ENCODE data around the gene TSPAN18. TPM values are rescaled to one million over a fixed set of nuclear protein-coding genes. Genes with fewer than 3 reads are reported as not detected.

TSPAN18 gene
- total and polyA plus RNA-seq, 2 of the 8 experiments (the other 6 are each of a cell fraction or from before 2014, with no cell fraction given) = 5.2 to 10.2 TPM

DNA sequence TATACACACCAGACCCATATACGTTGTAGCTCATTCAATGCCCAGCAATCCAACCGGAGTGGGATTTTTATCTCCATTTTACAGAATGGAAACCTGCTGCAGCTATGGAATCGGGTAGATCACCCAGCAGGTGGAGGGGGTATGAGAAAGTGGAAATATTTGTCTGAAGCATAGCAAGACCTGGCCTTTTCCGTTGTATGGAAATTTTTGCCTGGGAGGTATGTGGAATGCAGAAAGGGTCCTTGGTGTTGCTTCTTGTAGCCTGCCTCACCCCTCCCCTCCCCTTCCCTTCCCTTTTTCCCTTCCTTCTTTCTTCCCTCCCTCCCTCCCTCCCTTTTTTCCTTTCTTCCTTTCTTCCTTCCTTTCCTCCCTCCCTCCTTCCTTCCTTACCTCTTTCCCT, 15.2 kb downstream of the TSPAN18 start:
- no peak overlapping the region for H3K27ac ChIP-seq (ENCODE audit: low read depth, low read length)
- H3K56ac ChIP-seq (replicated peaks; ENCODE audit: insufficient read length, low read depth, low read length) = no peak overlapping the region
- no peaks in the 10 kb centered on the region for H4K20me1 ChIP-seq (replicated peaks in 1 of 2; ENCODE audit: control insufficient read depth in 1 of 2, insufficient read depth in 2 of 2, low read length in 2 of 2)
- FAIRE-seq = no peak
- no peaks in the 10 kb centered on the region for H3K36me3 ChIP-seq (ENCODE audit: control insufficient read depth in 2 of 4, insufficient read depth in 4 of 4, low read length in 3 of 4)
- 0 out of 2 replicates have a peak overlapping the region, but pooled peaks have one; percentile 43 for H2AK5ac ChIP-seq (ENCODE audit: low read depth, low read length)
- no peak for DNase-seq (ENCODE audit: low read depth in 1 of 2, low spot score in 2 of 2)
- no peak overlapping the region for H3K4ac ChIP-seq (replicated peaks; ENCODE audit: insufficient read length, low read depth, low read length)
- peak overlapping the region; percentile 19 for H2BK120ac ChIP-seq (replicated peaks; ENCODE audit: low read depth, low read length)
- H3K4me1 ChIP-seq (replicated peaks in 1 of 4; ENCODE audit: control insufficient read depth in 3 of 4, insufficient read depth in 4 of 4, low read length in 3 of 4) = peaks cover 12 to 25% (median 17%) of the 10 kb centered on the region in 4 experiments
- H2BK12ac ChIP-seq (ENCODE audit: low read depth, low read length) = peak overlapping the region; percentile 75; the same call in 1 of the 2 replicates
- 0 out of 2 replicates have a peak, but pooled peaks cover 2% of the 10 kb centered on the region for H3K23me2 ChIP-seq (ENCODE audit: low read depth, low read length)
- peaks cover 0 to 12% (median 3%) of the 10 kb centered on the region in 4 experiments; a peak in 3 of 7 replicates for H3K27me3 ChIP-seq (replicated peaks in 1 of 4; ENCODE audit: control insufficient read depth in 3 of 4, extremely low read depth in 1 of 4, insufficient read depth in 3 of 4, low read length in 3 of 4)
- POLR2A ChIA-PET (ENCODE audit: partially characterized antibody) = interaction anchor here (0.7 to 1.8 kb wide), 7 partner anchors 12 to 198 kb away, joined by 3 to 6 read pairs (median 4); no protein-coding TSS in a partner anchor
- no peak overlapping the region for H3K23ac ChIP-seq (ENCODE audit: insufficient read length)
- no peak overlapping the region for H2BK15ac ChIP-seq (ENCODE audit: low read length)
- no peak overlapping the region for H3K9ac ChIP-seq (replicated peaks in 1 of 4; ENCODE audit: extremely low read depth in 1 of 4, low read depth in 3 of 4, low read length in 3 of 4)
- no peak overlapping the region for H4K5ac ChIP-seq (ENCODE audit: insufficient read length, low read depth, low read length)
- 58% methylated on average over 4 of the region's 4 CpGs; no CpG with 5 or more reads in 1 of the 2 experiments for WGBS, 2 experiments (ENCODE audit: extremely low coverage in 1 of 2, insufficient coverage in 1 of 2, insufficient read length in 1 of 2, insufficient replicate concordance in 2 of 2, low coverage in 1 of 2, low lambda C conversion rate in 2 of 2, missing lambda C conversion rate in 1 of 2)
- no peaks in the 10 kb centered on the region for H3K9me3 ChIP-seq (ENCODE audit: insufficient read depth in 2 of 2, low read depth in 1 of 2, low read length in 1 of 2)
- H3K79me1 ChIP-seq (ENCODE audit: low read depth, low read length) = no peaks in the 10 kb centered on the region
- H2BK20ac ChIP-seq (ENCODE audit: low read length) = peak overlapping the region; percentile 92
- H3K4me2 ChIP-seq (ENCODE audit: insufficient read depth in 1 of 2, low read depth in 2 of 2, low read length in 2 of 2) = peak overlapping the region in 1 of 2 experiments; percentile 36; a peak in 2 of 4 replicates
- H3K4me3 ChIP-seq (ENCODE audit: extremely low read depth in 1 of 4, insufficient read depth in 2 of 4, low read depth in 3 of 4, low read length in 4 of 4) = no peak overlapping the region; a peak in 1 of 8 replicates
- H4K91ac ChIP-seq (replicated peaks; ENCODE audit: insufficient read length, low read length) = no peak overlapping the region
- H2AFZ ChIP-seq (ENCODE audit: low read length) = no peak overlapping the region
- no peak overlapping the region for H3K14ac ChIP-seq (ENCODE audit: insufficient read length)
- H4K8ac ChIP-seq (ENCODE audit: extremely low read depth, insufficient read depth, low read length) = no peak overlapping the region
- H2BK5ac ChIP-seq (ENCODE audit: low read depth, low read length) = peak overlapping the region; percentile 94; the same call in 1 of the 2 replicates
- H3K79me2 ChIP-seq (ENCODE audit: control insufficient read depth in 1 of 2, insufficient read depth in 2 of 2, low read length in 2 of 2) = no peaks in the 10 kb centered on the region
- TF ChIP-seq POU5F1 (IDR thresholded peaks at IDR 0.05; ENCODE audit: low read depth, low read length) (no peak), GABPA (IDR thresholded peaks at IDR 0.05; ENCODE audit: borderline replicate concordance, insufficient read depth, low read length) (no peak), BACH1 (IDR thresholded peaks at IDR 0.05; ENCODE audit: low read length) (no peak), CTCF (IDR thresholded peaks at IDR 0.05; ENCODE audit: control extremely low read depth in 1 of 3, insufficient read depth in 1 of 3, low read depth in 1 of 3, low read length in 3 of 3) (no peak), POLR2AphosphoS5 (IDR thresholded peaks at IDR 0.05; ENCODE audit: low read depth, low read length) (no peak)
- TF ChIP-seq, protein P1, sequence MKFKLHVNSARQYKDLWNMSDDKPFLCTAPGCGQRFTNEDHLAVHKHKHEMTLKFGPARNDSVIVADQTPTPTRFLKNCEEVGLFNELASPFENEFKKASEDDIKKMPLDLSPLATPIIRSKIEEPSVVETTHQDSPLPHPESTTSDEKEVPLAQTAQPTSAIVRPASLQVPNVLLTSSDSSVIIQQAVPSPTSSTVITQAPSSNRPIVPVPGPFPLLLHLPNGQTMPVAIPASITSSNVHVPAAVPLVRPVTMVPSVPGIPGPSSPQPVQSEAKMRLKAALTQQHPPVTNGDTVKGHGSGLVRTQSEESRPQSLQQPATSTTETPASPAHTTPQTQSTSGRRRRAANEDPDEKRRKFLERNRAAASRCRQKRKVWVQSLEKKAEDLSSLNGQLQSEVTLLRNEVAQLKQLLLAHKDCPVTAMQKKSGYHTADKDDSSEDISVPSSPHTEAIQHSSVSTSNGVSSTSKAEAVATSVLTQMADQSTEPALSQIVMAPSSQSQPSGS (IDR thresholded peaks at IDR 0.05; ENCODE audit: low read length) = no peak
- TF ChIP-seq, protein P2, sequence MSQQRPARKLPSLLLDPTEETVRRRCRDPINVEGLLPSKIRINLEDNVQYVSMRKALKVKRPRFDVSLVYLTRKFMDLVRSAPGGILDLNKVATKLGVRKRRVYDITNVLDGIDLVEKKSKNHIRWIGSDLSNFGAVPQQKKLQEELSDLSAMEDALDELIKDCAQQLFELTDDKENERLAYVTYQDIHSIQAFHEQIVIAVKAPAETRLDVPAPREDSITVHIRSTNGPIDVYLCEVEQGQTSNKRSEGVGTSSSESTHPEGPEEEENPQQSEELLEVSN (IDR thresholded peaks at IDR 0.05) = no peak
- peak overlapping the region; percentile 65; the same call in 1 of the 2 replicates for H3K18ac ChIP-seq (ENCODE audit: extremely low read depth, low read length)
- CTCF ChIA-PET (ENCODE audit: partially characterized antibody) = interaction anchor here (0.7 to 10.3 kb wide), 11 partner anchors 11 to 153 kb away, joined by 3 to 63 read pairs (median 4); no protein-coding TSS in a partner anchor
